ENCODE results near the gene C1QTNF9B. TPM values are rescaled to one million over a fixed set of nuclear protein-coding genes. Genes with fewer than 3 reads are reported as not detected.

Gene C1QTNF9B
- total RNA-seq, 1 experiment from 2014 or later: not detected

DNA sequence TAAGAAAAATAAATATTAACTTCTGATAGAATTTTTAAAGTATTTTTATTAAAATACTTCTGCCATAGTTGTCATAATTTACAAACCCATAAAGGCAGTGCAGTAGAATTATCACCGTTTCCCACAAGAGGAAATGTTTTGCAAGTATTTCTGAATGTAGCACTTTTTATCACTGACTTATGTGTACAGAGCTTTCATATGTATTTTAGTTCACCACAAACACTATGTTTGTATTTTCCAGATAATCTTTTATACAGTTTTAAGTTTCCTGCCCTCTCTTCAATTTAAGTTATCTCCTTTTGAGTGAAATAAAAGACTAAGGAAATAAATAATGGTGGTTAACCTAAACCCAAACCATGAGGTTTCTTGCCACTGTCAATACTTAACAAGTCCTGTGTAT lies 32.3 kb downstream of the C1QTNF9B start:
- no TSS peak for BruUV-seq (replicated peaks)
- intact Hi-C loops (cut with micrococcal nuclease): no loop called here

DNA sequence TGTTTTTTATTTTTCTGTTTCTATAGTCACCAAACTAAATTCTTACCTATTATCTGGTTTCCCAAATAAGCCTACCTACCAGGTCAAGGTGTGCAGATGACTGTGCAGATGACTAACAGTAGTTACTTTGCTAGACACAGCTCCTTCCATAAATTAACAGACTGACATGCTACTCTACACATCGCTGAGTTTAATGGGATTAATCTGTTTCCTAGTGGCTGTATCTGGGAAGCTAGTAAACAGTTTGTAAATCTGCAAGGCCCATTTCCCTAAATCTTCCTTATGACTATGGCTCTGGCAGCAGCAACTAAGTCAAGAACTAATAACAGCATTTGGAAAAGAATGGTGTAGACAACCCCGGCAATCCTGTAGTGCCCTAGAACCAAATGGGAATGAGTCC lies 36.0 kb downstream of the C1QTNF9B start:
- Histone ChIP-seq H3K9me3 (ENCODE audit: low read length) (no peaks in the 10 kb centered on the region), H3K27ac (ENCODE audit: low read length) (peak overlapping the region; percentile 21), H3K79me2 (ENCODE audit: low read length) (no peaks in the 10 kb centered on the region), H2AFZ (ENCODE audit: low read length) (no peak overlapping the region), H3K4me1 (ENCODE audit: insufficient read depth, low read length) (peaks cover 41% of the 10 kb centered on the region), H3K36me3 (ENCODE audit: low read depth, low read length) (peaks cover 29% of the 10 kb centered on the region), H3K4me2 (ENCODE audit: low read length) (no peak overlapping the region), H4K20me1 (ENCODE audit: low read length) (no peaks in the 10 kb centered on the region), H3K4me3 (ENCODE audit: low read length) (no peak overlapping the region), H3K9ac (ENCODE audit: low read length) (no peak overlapping the region), H3K27me3 (ENCODE audit: low read length) (no peaks in the 10 kb centered on the region), H3F3A (ENCODE audit: low read length, unreplicated experiment) (peaks cover 9% of the 10 kb centered on the region), H3K9me2 (replicated peaks; ENCODE audit: low read length) (no peaks in the 10 kb centered on the region)
- CTCF ChIA-PET: no interaction called here
- ATAC-seq: no peak
- POLR2A ChIA-PET (ENCODE audit: unreplicated experiment): no interaction called here
- BruUV-seq (replicated peaks): no TSS peak
- peak; percentile 22 for DNase-seq
- intact Hi-C loops (cut with micrococcal nuclease): no loop called here
- TF ChIP-seq EZH2phosphoT487 (IDR thresholded peaks at IDR 0.05; ENCODE audit: borderline replicate concordance, low read length): no peak
- no peak for TF ChIP-seq EZH2 (IDR thresholded peaks at IDR 0.05; ENCODE audit: low read length, unreplicated experiment)
- TF ChIP-seq, protein P1, sequence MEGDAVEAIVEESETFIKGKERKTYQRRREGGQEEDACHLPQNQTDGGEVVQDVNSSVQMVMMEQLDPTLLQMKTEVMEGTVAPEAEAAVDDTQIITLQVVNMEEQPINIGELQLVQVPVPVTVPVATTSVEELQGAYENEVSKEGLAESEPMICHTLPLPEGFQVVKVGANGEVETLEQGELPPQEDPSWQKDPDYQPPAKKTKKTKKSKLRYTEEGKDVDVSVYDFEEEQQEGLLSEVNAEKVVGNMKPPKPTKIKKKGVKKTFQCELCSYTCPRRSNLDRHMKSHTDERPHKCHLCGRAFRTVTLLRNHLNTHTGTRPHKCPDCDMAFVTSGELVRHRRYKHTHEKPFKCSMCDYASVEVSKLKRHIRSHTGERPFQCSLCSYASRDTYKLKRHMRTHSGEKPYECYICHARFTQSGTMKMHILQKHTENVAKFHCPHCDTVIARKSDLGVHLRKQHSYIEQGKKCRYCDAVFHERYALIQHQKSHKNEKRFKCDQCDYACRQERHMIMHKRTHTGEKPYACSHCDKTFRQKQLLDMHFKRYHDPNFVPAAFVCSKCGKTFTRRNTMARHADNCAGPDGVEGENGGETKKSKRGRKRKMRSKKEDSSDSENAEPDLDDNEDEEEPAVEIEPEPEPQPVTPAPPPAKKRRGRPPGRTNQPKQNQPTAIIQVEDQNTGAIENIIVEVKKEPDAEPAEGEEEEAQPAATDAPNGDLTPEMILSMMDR (conservative IDR thresholded peaks at IDR 0.05; ENCODE audit: low read depth, low read length): no peak

More for the DNA sequence above, 32.3 kb downstream of the C1QTNF9B start:
- ChIA-PET CTCF (interaction anchor here (1.0 kb wide), 1 partner anchor 23 kb away, joined by 3 read pairs; no protein-coding TSS in a partner anchor), POLR2A (ENCODE audit: unreplicated experiment) (no interaction called here)
- no peak overlapping the region for H3K4me2 ChIP-seq (ENCODE audit: low read length)
- H3K9me2 ChIP-seq (replicated peaks; ENCODE audit: low read length): no peaks in the 10 kb centered on the region
- H3K4me3 ChIP-seq (ENCODE audit: low read length): no peak overlapping the region
- no peaks in the 10 kb centered on the region for H3K79me2 ChIP-seq (ENCODE audit: low read length)
- H3K9ac ChIP-seq (ENCODE audit: low read length): no peak overlapping the region
- no peaks in the 10 kb centered on the region for H3K27me3 ChIP-seq (ENCODE audit: low read length)
- H2AFZ ChIP-seq (ENCODE audit: low read length): no peak overlapping the region
- H3K27ac ChIP-seq (ENCODE audit: low read length): peak overlapping the region; percentile 37
- no peak for TF ChIP-seq EZH2 (IDR thresholded peaks at IDR 0.05; ENCODE audit: low read length, unreplicated experiment)
- ATAC-seq (no peak), DNase-seq (no peak)
- peaks cover 5% of the 10 kb centered on the region for H3F3A ChIP-seq (ENCODE audit: low read length, unreplicated experiment)
- H3K4me1 ChIP-seq (ENCODE audit: insufficient read depth, low read length): peaks cover 54% of the 10 kb centered on the region
- no peaks in the 10 kb centered on the region for H4K20me1 ChIP-seq (ENCODE audit: low read length)
- H3K9me3 ChIP-seq (ENCODE audit: low read length): no peaks in the 10 kb centered on the region
- peaks cover 18% of the 10 kb centered on the region for H3K36me3 ChIP-seq (ENCODE audit: low read depth, low read length)

DNA sequence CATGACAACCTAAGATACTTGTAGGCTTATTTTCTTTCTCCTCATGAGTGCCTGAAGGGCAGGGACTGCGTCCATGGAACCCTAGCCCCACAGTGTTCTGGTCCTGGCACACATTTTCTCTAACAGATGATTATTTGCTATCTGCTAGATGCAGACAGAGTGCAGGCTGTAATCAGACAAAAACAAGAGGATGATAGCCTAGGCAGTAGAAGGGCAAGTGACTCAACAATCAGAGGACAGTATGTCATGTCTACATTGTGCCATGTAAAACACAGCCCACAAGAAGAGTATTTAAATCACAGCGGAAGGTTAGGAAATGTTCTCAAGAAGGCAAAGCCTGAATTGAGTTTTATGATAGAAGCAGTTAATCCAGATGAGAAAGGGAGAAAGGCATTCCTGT lies 37.4 kb downstream of the C1QTNF9B start:
- TSS peak; percentile 78 for BruUV-seq (replicated peaks)
- intact Hi-C loops (cut with micrococcal nuclease): loop anchor here (1.0 to 2.0 kb wide), 2 partner anchors 23 to 66 kb away; no protein-coding TSS in a partner anchor
- ChIA-PET POLR2A (ENCODE audit: unreplicated experiment) (no interaction called here), CTCF (no interaction called here)
- peak; percentile 4; the same call in 1 of the 2 replicates for ATAC-seq
- H3F3A ChIP-seq (ENCODE audit: low read length, unreplicated experiment): peaks cover 9% of the 10 kb centered on the region
- TF ChIP-seq, protein P1 (conservative IDR thresholded peaks at IDR 0.05; ENCODE audit: low read depth, low read length): no peak
- TF ChIP-seq EZH2 (IDR thresholded peaks at IDR 0.05; ENCODE audit: low read length, unreplicated experiment) (no peak), EZH2phosphoT487 (IDR thresholded peaks at IDR 0.05; ENCODE audit: borderline replicate concordance, low read length) (no peak)
- H3K9me2 ChIP-seq (replicated peaks; ENCODE audit: low read length): no peaks in the 10 kb centered on the region
- peaks cover 29% of the 10 kb centered on the region for H3K36me3 ChIP-seq (ENCODE audit: low read depth, low read length)
- no peak overlapping the region for H2AFZ ChIP-seq (ENCODE audit: low read length)
- no peaks in the 10 kb centered on the region for H3K9me3 ChIP-seq (ENCODE audit: low read length)
- H3K79me2 ChIP-seq (ENCODE audit: low read length): no peaks in the 10 kb centered on the region
- no peaks in the 10 kb centered on the region for H4K20me1 ChIP-seq (ENCODE audit: low read length)
- peak overlapping the region; percentile 58 for H3K9ac ChIP-seq (ENCODE audit: low read length)
- no peak overlapping the region for H3K4me3 ChIP-seq (ENCODE audit: low read length)
- H3K27ac ChIP-seq (ENCODE audit: low read length): peak overlapping the region; percentile 93
- H3K4me1 ChIP-seq (ENCODE audit: insufficient read depth, low read length): peaks cover 33% of the 10 kb centered on the region
- DNase-seq: no peak
- H3K27me3 ChIP-seq (ENCODE audit: low read length): no peaks in the 10 kb centered on the region
- peak overlapping the region; percentile 51 for H3K4me2 ChIP-seq (ENCODE audit: low read length)

Data from PC-3 (cell line).